Ramos (cell line): ENCODE measurements around the gene SAMD11.

Source experiments
- in situ Hi-C: fragments of 300-500 bp; cut with MboI; formaldehyde crosslinking; loops from one replicate; pipeline ENCODE4 v1.14.3; 2022; ENCODE audit warnings: low sequenced_read_pairs; ENCODE audit not compliant: unreplicated experiment

Gene SAMD11

DNA sequence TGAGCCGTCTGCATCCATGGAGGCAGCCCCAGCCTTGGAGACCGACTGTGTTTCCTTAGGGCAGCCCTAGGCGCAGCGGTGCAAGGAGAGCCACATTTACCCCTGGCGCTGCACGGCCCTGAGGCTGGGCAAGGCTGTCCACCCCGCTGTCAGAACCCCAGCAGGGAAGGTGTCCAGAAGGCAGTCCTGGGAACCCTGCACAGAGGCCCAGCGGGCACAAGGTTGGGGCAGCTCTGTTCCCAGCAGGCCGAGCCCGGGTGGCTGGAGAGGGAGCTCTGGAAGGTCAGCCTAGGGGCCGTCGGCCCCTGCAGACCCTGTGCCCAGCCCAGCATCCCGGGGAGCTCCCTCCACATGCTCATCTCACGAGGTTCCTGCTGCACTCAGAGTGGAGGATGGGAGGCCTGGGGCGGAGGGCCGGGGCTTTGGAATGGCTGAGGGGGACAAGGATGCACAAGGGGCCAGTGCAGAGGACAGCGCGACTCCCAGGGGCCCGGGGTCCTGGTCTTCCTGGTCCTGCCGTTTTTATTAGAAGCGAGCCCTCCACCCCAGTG lies 19.9 kb upstream of the SAMD11 start:
- in situ Hi-C loops = no loop called here

DNA sequence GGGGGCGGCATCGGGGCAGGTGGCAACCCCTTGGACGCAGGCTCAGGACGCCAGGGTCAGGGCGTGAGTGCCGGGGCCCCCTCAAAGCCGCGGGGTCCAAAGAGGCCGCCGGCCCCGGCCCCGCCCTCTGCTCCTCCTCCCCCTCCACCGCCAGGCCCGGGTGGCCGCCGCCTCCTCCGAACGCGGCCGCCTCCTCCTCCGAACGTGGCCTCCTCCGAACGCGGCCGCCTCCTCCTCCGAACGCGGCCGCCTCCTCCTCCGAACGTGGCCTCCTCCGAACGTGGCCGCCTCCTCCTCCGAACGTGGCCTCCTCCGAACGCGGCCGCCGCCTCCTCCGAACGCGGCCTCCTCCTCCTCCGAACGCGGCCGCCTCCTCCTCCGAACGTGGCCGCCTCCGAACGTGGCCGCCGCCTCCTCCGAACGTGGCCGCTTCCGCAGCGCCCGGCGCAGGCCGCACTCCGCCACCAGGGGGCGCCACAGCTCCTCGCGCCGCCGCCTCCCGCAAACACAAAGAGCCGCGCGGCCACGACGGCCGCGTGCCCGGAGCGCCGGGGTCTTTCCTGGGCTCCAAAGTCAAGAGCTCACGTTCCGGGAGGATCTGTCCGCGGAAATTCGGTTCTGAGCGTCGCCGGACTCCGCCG lies 19.3 kb upstream of the SAMD11 start:
- in situ Hi-C loops = no loop called here

DNA sequence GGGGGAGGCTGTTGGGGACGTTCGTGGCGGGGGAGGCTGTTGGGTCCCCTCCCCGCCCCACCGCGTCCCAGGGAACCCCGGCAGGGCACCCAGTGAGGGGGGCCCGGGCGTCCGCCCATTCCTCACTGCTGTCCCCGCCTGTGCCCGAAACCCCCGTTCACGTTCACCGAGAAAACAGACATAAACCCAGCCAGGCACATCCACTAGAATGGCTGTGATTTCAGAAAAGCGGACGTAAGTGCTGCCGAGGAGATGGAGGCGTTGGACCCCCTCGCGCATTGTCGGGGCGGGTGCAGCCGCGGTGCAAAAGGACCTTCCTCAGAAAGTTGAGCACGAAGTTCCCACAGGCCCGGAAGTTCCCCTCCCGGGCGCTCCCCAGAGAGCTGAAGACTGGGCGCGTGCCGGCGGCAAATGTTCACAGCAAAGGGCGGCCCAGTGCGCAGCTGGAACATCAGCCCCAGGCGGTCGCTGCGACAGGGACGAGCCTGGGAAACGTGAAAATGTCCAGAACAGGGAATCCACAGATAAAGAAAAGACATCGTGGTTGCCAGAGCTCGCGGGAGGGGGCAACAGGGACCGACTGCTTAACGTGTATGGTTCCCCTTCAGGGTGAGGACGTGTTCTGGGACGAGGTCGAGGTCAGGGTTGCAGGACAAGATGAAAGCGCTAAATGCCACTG lies 18.5 kb upstream of the SAMD11 start:
- in situ Hi-C loops = no loop called here

DNA sequence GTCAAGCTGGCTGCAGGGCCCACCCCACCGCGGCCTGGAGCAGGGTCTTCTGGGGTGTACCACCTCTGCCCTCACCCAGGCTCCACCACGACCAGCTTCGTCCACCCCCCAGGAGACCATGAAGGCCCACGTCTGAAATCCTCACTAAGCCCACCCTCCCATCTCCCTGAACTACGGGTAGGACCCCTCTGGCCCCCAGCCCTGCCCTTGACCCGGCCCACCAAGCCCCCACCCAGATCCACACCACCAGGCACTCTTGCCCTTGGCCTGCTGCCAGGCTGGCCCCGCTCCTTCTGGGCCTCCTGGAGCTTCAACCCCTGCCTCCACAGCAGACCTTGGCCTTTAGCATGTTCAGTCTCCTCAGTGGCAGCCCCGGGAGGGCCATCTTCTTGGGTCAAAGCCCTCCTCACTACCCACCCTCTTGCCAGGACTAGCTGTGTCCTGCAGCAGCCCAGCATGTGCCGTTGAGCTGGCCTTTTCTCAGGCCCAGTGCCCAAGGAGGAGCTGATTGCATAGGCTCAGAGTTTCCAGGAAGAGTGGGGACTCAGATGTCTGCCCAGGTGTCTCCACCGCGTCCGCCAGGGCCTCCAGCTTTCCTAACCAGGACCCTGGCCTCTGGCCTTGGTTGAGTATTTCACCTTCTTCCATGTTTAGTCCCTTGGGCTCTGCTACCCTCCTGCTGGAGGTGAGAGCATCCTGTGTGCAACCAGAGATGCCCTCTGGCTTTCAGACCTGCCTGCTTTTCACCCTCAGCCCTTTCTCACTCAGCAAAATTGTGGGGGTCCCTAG lies 17.7 kb upstream of the SAMD11 start:
- in situ Hi-C loops = no loop called here

DNA sequence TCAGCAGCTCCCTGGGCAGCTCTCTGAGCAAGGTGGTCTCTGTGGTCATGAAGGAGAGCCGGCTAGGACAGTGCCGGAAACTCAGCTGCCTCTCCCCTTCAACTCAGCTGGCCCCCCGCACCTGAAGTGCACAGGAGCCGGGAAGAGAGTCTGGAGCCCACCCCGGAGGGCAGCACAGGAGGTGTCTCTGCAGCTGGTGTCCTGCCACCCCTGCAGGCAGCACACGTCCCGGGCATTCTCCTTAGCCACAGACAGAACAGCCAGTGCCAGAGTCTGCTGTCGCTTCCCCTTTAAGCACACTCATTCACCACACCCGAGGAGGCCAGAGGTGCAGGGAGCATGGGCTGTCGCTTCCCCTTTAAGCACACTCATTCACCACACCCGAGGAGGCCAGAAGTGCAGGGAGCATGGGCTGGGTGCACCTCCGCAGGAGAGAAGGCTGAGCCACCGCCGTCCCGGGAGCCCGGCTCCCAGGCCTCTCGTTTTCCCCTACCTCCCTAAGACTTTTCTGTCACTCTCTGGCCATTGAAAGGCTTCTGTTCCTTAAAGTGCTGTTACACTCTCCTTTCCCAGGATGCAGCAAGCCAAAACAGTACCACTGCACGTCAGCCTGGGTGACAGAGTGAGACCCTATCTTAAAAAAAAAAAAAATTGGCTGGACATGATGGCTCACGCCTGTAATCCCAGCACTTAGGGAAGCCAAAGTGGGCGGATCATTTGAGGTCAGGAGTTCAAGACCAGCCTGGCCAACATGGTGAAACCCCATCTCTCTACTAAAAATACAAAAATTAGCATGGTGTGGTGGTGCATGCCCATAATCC lies 16.9 kb upstream of the SAMD11 start:
- in situ Hi-C loops = no loop called here

DNA sequence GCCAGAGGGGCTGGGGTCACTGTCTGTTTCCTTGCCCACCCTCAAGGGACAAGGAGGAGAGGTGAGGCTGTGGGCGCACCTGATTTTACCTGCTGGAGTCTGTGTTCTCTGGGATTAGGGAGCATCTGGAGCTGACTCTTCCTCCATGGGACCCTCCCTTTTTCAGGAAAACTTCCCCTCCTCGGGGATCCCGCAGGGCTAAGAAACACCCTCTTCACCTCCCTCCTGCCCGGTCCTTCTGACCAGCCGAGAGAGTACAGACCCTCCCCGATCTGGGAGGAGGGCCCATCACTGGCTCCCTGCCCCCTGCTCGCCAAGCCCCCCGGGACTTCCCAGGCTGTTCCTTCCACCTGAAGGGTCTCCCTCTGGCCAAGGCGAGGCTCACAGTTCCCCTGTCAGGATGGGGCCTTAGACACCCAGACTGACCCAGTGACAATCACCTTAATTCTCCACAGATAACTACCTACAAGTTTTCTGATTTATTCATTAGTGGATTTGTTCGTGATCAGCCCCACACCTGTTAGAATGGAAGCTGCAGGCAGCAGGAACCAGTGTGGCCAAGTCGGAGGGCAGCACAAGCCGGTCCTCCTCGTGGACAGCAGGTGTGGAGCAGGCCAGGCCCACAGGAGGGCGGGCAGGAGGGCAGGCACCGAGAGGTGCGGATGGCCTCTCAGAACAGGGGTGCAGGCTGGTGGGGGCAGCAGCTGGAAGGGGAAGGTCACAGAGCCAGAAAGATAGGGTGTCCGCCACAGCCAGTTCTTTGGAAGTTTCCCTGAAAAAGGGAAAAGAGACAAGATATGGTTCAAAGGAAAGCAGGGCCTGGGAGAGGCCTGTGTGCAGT lies 15.9 kb upstream of the SAMD11 start:
- in situ Hi-C loops = no loop called here

DNA sequence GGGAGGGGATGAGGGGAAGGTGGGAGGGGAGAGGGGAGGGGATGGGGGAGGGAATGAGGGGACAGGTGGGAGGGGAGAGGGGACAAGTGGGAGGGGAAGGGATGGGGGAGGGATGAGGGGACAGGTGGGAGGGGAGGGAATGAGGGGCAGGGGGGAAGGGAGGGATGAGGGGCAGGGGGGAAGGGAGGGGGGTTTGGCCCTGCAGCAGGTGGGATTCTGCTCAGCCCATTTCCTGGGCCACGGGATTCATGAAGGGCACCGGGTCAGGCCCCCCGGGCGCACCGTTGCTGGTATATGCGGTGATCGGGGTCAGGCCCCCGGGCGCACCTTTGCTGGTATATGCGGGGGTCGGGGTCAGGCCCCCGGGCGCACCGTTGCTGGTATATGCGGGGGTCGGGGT lies 15.1 kb upstream of the SAMD11 start:
- in situ Hi-C loops = no loop called here

DNA sequence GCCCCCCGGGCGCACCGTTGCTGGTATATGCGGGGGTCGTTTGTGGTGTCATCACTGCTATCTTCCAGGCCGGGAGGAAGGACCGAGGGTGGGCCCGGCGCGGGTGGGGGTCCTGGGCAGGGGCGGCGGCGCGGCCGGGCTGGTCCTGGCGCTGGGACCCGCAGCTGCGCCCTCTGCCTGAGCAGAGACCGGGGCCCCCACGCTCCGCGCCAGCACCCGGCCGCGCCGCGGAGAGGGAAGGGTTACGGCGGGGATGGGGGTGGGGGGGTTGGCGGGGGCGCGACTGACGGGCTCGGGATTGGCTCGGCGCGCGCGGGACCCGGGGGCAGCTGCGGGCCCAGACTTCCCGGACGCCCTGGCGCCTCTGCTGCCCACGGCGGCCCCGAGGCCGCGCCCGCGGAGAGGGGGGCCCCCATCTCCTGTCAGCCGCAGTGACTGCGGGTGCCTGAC lies 13.8 kb upstream of the SAMD11 start:
- in situ Hi-C loops = no loop called here

DNA sequence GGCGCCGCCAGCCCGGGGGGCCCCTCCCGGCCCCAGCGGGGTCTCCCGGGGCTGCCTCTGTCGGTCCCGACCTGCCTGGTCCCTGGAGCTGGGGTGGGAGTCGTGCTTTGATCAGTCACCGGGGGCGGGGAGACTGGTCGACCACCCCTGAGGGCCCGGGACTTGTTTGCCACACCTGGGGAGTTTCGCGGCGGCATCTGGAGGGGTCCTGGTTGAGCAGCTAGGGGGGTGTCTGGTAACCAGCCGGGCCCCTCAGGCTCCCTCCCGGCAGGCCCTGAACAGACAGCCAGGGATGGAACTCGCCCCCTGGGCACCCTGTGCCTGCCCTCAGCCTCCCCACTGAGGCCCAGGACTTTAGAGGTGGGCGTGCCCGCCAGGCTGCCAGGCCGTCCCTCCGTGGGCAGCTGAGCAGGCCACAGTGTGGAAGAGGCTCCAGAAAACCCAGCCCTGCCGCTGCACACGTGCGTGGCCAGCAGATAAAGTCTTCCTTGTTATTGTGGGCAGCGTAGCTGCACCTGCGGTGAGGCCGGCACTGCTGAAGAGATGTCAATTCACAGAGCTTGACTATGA lies 13.3 kb upstream of the SAMD11 start:
- in situ Hi-C loops = no loop called here

DNA sequence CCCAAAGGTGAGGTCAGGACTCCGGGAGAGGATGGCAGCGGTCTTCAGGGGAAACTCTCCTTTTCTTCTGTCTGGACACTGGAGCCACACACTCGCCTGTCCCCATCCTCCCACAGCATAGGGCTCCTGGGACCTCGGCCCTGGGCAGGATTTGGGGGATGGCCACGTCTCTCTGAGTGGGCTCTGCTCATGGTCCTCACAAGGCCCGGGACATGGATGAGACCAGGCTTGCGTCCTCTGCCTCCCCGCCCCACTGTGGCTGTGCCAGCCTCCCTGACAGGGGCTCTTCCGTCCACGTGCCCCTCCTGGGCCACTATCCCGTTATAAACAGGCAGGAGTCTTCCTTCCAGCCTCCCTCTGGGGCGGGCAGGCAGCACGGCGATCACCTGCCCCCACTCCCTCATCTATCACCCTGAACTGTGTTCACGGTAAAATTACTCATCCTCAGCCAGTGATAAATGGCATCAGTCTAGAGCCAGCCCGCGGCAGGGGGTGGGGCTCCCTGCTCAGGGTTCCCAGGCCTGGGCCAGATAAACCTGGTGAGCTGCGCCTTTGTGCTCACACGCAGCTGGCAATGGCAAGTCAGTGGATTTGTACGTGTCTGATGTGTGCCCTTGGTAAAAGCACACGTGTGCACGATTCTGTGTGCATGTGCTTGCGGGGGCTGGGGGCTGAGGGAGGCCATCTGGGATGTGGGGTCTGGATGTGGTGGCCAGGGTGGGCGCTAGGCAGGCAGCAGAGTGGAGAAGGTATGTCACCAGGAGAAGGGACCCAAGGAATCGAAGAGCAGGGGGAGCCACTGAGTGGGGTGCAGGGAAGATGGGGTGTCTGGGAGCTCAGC lies 12.6 kb upstream of the SAMD11 start:
- in situ Hi-C loops = no loop called here

DNA sequence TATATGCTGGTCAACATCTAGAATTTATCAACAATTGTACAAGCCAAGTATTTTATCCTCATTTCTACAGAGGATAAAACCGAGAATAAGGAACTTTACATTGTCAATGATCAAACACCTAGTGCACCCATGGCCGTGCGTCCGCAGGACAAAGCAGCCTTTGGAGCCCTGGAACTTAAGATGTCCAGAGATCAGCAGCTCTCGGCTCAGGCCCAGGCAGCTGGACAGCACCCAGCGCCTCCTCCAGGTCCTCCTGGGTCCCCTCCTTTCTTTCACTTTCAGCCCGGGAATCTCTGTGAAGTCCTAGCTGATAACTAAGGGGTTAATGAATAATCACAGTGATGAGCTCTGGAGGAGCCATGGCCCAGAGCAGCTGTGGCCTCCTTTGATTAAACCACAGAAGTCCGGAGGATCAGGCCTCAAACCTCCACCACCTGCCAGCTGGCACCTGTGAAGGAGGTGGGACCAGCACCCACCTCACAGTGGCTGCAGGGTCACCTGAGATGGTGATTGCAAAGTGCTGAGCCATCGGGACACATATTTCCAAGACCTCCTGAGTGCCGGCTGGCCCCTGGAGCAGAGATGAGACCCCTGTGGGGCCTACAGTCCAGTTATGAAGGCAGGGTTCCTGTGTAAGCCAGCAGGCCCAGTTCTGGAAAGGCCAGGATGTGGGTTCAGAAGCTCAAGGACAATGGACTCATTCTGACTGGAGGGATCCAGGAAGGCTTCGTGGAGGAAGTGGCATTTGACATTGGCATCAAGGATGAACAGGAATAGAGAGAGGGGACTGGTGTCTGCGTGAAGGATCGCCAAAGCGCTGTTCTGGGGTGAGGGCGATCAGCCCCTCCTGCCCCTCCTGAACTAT lies 11.6 kb upstream of the SAMD11 start:
- in situ Hi-C loops = no loop called here

DNA sequence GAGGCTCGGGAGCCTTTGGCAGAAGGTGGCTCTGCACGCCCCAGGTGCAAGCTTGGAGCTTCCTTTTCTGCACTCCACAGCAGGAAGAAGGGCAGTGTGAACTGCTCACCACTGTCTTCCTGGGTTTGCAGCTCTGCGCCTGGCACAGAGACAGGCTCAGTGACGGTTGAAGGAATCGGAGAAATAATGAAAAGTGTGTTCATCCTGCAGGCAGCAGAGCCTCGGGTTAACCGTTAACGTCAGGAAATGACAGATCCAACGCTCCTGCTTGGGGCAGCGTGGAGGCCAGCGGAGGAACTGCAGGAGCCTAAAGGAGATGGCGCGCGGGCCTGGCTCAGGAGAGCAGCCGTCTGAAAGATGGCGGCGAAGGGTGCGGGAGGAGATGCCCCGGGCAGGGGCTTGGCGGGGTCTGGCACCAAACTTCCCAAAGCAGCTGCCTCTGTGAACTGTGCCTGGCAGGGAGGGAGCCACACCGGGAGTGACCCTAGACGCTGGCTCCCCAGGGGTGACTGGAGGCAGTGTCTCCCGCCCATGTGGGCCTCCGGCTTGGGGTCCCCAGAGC lies 10.9 kb upstream of the SAMD11 start:
- in situ Hi-C loops = no loop called here

DNA sequence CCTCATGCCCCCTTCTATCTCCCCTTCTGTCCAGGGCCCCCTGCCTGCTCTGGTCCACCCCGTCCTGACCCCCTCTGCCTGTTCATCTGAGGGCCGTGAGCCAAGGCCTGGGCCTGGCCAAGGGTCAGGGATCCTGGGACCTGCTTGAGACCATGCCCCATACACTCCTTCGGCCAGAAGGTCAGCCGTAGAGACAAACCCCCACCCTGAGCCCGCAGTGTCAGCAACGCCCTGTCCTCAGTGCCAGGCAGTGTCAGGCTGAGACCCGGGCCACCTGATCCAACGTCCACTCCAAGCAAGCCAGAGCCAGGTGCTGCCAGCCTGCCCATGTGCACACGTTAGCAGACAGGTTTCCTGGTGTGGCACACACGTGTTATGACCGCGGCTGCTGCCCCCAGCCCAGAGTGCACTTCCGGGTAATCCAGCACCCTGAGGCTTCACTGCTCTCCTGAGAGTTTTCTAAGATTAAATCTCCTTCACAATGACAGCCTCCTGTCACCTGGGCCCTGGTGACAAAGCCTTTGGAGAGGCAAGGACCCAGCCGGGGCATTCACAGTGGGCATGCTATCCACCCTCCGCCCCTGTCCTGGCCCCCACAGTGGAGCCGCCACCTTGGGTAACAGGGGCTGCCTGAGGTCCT lies 10.1 kb upstream of the SAMD11 start:
- in situ Hi-C loops = no loop called here

DNA sequence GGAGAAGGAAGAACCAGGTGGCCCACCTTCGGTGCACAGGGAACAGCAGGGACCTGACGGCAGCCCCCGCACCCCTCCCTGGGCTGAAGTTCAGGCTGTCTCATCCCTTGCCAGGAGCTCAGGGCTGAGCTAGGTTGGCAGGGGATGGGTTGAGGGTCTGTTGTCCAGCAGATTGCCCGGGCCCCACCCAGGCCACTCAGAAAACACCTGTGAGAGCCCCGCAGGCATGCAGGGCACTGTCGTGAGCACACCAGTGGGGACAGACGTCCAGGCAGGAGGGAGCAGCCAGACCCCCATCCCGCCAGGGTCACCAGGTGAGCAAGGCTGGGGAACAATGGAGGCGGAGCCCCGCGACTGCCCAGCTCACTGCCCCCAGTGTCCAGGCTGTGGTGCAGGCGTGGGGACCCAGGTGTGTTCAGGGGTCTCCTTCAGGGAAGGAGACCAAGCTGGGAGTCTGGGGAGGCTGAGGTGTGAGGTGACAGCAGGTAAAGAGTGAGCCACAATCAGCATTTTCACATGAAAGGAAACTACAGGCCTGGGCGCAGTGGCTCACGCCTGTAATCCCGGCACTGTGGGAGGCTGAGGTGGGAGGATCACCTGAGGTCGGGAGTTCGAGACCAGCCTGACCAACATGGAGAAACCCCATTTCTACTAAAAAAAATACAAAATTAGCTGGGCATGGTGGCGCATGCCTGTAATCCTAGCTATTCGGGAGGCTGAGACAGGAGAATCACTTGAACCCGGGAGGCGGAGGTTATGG lies 9.4 kb upstream of the SAMD11 start:
- in situ Hi-C loops = no loop called here

DNA sequence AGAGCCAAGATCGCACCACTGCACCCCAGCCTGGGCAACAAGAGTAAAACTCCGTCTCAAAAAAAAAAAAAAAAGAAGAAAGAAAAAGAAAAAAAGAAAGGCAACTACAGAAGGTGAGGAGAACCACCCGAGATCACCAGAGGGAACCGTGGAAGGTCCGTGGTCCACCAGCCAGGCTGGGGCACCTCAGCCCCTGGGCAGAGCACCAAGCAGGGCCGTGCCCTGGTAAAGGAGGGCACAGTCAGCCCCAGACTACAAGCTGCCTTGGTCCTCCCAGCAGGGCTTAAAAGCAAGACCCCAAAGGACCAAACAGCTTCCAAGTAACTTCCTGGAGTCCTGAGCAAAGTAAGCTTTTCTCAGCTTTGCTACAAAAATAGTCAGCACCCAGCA lies 8.8 kb upstream of the SAMD11 start:
- in situ Hi-C loops = no loop called here
